Stimulated activated CD8-positive, alpha-beta memory T cell treated with anti-CD3 and anti-CD28 coated beads, Interleukin-4, amount 100 ng/mL, for 1 hour (primary cell): Measurements from ENCODE around the gene ZNF765.
"Not testable (repeated sequence)": the region's sequence is repeated elsewhere in the genome, so short reads cannot be mapped to it uniquely, and the experiment has no call there.

Source experiments
- DNase-seq, 2 donors: peaks; one replicate each; pipeline ENCODE4 v3.0.0-alpha.2; 2020; ENCODE audit warnings: low read depth in 2 of 2, low spot score in 1 of 2

Gene ZNF765

DNA sequence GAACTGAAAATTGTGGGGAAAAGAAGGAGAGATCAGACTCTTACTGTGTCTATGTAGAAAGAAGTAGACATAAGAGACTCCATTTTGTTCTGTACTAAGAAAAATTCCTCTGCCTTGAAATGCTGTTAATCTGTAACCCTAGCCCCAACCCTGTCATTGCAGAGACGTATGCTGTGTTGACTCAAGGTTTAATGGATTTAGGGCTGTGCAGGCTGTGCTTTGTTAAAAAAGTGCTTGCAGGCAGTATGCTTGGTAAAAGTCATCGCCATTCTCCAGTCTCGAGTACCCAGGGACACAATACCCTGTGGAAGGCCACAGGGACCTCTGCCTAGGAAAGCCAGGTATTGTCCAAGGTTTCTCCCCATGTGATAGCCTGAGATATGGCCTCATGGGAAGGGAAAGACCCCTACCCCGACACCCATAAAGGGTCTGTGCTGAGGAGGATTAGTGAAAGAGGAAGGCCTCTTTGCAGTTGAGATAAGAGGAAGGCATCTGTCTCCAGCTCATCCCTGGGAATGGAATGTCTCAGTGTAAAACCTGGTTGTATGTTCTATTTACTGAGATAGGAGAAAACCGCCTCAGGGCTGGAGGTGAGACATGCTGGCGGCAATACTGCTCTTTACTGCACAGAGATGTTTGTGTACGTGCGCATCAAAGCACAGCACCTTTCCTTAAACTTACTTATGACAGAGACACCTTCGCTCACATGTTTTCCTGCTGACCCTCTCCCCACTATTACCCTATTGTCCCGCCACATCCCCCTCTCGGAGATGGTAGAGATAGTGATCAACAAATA is 25.8 kb downstream of the ZNF765 start:
- not testable (repeated sequence) for DNase-seq

DNA sequence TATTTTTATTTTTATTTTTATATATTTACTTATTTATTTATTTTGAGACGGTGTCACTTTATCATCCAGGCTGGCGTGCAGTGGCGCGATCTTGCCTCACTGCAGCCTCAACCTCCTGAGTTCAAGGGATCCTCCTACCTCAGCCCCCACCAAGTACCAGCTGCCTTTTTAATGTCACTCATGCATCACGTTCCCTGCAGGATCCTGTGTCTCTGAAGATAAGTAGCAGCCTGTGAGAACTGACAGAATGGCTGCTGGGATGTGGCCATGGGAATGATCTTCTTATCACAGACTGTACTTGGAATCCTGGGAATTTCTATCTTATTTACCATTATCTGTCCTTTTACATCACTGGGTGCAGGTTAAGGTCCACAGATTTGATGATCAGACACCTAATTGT is 27.6 kb downstream of the ZNF765 start:
- DNase-seq = no peak

DNA sequence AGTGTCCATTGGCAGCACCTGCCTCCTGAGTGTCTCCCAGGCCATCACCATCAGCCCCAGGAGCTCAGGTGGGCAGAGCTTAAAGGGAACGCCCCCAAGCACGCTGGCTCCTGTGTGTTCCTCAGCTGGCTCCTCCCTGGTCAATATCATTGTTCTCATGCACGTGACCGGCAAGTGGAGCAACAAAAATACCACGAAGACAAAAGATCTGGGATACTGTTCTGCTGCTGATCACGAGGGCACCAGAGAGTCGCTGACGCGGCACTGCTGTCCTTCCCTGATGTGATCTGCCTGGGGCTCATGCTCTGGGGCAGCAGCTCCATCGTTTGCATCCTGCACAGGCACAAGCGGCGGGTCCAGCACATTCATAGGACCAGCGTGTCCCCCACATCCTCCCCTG is 28.1 kb downstream of the ZNF765 start:
- DNase-seq = not testable (repeated sequence)

DNA sequence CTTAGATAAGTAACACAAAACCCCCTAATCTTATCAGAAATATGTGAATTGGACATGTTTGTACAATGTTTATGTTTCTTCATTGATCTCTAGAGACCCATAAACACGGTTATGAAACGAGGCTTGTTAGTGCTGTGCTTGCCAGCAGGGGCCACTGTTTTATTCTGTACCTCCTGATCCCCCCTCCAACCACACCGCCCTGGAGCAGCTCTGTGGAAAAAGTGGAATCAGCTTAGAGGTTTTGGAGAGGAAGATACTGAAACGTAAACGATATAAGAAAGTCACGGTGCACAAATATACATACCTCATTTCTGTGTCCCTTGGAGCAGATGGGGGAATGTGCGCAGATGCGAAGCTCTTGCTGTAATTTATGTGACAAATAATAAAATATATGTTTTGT is 28.7 kb downstream of the ZNF765 start:
- not testable (repeated sequence) for DNase-seq

DNA sequence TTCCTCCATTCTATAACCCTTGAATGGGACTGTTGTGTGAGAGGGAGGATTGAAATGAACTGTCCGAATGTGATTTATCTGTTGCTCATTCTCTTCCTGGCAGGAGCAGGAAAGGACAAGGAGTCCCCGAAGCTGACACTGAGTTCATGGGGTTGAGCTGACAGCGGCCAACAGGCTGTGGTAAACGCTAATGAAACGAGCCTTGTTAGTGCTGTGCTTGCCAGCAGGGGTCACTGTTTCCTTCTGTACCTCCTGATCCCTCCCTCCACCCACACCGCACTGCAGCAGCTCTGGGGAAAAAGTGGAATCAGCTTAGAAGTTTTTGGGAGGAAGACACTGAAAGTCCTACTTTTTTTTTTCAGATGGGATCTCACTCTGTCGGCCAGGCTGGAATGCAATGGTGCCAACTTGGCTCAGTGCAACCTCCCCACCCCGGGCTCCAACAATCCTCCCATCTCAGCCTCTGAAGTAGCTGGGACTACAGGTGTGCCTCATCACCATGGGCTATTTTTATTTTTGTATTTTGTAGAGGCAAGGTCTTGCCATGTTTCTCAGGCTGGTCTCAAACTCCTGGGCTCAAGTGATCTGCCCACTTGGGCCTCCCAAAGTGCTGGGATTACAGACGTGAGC is 30.1 kb downstream of the ZNF765 start:
- peak; percentile 38 to 47 for DNase-seq

DNA sequence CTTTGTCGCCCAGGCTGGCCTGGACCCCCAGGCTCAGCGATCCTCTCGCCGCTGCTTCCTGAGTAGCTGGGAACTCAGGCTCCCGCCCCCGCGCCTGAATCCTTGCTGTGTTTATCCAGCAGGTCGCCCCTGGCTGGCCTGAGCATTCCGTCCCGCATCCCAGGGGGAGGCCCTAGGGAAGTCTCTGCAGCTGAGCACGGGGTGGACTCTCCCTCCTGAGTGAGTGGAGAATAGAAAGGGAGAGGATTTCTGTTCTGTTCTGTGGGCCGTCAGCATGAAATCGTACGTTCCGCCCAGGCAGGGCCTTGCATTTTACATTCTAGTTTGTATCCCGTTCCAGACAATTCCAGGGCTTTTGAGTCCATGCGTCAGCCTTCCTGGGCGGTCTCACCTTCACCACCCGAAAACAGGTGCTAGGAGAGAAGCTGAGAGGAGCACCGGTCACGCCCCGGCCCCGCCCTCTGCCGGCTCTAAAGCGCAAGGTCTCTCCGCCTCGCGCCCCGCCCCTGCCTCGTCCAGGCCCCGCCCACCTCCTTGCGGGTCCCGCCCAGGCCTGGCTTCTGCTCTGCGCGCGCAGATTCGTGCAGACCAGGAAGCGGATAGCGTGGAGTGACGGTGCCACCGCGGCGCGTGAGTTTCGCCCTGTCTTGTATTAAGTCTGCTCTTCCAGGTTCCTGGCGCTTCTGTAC is 36.6 kb downstream of the ZNF765 start, which contains the start of gene ZNF761:
Gene ZNF761, plus strand, starts transcription at position 586 of the 689 bp plus-strand sequence. CDS start 15,285 bp downstream, outside the sequence.
- peak; percentile 97 to 98 for DNase-seq

DNA sequence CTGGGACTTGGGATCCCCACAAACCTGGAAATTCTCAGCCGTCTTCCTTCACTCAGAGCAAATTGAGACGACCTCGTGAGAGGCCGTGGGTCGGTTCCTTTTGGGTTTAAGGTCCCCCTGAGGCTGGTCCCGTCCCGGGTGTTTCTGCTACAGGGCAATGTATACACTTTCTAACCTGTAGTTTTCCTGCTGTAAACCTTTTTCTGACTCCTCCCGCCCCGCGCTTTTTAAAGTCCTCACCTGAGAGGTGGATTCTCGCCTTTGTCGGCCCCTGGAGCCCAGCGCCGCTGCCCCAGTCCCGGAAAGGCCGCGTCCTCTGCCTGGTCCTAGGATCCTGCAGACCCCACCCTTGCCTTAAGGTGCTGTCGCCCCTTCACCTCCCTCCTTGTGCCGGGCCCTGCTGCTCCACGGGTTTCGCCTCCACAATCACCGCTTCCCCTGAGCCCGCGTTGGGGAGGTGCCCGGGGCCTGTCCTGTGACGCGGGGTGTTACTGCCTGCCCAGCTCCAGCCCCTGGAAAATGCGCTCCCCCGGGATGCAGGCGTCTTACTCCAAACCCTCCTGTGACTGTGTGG is 37.2 kb downstream of the ZNF765 start:
- DNase-seq = no peak

DNA sequence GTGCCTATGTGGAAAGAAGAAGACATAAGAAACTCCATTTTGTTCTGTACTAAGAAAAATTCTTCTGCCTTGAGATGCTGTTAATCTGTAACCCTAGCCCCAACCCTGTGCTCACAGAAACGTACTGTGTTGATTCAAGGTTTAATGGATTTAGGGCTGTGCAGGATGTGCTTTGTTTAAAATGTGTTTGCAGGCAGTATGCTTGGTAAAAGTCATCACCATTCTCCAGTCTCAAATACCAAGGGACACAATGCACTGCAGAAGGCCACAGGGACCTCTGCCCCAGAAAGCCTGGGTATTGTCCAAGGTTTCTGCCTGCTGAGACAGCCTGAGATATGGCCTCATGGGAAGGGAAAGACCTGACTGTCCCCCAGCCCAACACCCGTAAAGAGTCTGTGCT is 48.9 kb downstream of the ZNF765 start:
- not testable (repeated sequence) for DNase-seq

DNA sequence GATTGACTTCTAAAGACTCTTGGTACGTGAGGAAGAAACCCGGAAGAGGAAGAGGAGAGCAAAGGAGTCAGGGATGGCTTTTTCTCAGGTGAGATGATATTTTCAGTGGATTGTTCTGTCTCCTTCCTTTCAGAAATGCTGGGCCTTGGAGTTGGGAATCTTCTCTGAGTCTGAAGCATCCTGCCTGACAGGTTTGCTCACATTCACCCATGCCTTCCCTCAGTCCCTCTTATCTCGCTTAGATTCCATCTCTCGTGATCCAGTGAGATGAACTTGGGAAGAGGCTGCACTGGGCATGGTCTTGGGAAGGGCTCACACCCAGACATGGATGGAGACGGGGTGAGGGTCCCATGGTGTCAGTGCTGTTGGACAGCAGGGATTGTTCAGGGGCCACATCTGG is 52.2 kb downstream of the ZNF765 start:
- not testable (repeated sequence) for DNase-seq

DNA sequence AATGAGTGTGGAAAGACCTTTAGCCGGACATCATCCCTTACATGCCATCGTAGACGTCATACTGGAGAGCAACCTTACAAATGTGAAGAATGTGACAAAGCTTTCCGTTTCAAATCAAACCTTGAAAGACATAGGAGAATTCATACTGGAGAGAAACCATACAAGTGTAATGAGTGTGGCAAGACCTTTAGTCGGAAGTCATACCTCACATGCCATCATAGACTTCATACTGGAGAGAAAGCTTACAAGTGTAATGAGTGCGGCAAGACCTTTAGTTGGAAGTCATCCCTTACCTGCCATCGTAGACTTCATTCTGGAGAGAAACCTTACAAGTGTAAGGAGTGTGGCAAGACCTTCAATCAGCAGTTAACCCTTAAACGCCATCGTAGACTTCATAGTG is 60.9 kb downstream of the ZNF765 start:
- no peak for DNase-seq

DNA sequence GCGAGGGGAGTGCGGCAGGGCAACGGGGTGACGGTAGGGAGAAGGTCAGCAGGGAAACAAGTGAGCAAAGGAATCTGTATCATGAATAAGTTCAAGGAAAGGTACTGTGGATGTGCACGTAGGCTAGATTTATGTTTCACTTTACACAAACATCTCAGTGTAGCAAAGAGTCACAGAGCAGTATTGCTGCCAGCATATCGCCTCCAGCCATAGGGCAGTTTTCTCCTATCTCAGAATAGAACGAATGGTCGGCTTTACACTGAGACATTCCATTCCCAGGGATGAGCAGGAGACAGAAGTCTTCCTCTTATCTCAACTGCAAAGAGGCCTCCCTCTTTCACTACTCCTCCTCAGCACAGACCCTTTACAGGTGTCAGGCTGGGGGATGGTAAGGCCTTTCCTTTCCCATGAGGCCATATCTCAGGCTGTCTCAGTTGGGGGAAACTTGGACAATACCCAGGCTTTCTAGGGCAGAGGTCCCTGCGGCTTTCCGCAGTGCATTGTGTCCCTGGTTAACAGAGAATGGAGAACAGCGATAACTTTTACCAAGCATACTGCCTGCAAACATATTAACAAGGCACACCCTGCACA is 65.3 kb downstream of the ZNF765 start:
- not testable (repeated sequence) for DNase-seq

DNA sequence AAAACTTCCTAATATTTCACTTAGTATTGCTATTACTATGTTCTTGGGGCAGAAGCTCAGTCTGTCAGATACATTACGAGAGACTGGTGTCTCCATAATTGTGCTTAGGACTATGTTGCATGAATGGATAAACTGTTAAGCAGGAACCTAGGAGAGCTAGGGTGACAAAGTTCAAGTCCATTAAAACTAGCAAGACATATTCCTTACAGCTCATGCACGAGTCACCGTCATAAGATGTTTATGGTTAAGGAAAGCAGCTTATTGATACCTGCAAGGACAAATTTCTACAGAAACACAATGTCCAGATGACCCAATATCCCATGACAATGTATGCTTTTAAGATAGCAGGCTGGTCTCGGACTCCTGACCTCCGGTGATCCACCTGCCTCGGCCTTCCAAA is 66.9 kb downstream of the ZNF765 start:
- DNase-seq = no peak

DNA sequence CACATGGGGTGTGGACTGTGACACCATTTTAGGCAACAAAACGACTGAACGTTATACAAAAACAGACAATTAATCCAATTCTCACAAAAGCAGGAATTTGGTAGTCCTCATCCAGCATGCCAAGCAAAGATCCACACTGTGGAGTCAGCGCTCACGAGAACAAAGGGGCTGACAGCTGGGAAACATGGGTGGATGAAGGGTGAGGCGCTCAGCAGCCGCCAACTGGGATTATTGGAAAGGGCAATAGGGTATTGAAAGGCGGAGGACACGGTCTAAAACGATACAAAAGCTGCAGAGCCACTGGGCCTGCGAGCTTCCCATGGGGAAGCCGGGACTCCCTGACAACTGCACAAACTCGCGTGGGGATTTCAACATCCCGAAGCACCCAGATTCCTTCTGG is 67.9 kb downstream of the ZNF765 start:
- DNase-seq = no peak

DNA sequence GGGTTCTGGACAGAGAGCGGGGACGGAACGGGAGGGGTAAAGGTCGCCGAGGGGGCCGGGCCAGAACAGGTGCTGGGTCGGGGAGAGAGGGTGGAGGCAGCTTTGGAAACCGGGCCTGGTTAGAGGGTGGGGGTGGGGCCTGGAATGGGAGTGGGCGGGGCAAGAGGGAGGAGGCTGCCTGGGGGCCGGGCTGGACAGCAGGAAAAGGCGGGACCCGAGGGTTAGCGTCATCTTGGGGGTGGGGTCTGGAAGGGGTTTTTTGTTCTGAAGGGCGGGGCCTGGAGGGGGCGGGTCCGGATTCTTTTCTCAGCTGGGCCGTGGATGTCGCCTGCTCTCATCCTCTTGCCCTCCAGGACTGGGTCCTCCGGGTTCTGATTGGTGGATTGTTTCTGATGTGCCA is 68.3 kb downstream of the ZNF765 start:
- no peak for DNase-seq

DNA sequence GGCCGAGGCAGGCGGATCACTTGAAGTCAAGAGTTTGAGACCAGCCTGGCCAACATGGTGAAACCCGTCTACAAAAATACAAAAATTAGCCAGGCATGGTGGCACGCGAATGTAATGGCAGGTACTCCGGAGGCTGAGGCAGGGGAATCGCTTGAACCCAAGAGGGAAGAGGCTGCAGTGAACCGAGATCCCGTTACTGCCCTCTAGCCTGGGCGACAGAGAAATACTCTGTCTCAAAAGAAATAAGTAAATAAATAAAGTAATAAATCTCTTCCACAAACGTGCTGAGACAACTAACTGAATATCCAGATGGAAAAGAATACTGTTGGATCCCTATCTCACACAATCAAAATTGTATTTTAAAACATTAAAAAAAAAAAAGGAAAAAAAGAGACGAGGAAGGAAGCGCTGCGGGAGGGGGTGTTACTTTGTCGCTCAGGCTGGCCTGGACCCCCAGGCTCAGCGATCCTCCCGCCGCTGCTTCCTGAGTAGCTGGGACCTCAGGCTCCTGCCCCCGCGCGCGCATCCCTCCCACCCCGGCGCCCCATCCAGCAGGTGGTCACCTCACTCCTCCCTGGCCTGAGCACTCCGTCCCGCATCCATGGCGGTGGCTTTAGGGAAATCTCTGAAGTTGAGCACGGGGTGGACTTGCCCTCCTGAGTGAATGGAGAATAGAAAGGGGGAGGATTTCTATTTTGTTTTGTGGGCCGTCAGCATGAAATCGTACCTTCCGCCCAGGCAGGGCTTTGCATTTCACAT is 72.0 kb downstream of the ZNF765 start:
- DNase-seq = no peak

DNA sequence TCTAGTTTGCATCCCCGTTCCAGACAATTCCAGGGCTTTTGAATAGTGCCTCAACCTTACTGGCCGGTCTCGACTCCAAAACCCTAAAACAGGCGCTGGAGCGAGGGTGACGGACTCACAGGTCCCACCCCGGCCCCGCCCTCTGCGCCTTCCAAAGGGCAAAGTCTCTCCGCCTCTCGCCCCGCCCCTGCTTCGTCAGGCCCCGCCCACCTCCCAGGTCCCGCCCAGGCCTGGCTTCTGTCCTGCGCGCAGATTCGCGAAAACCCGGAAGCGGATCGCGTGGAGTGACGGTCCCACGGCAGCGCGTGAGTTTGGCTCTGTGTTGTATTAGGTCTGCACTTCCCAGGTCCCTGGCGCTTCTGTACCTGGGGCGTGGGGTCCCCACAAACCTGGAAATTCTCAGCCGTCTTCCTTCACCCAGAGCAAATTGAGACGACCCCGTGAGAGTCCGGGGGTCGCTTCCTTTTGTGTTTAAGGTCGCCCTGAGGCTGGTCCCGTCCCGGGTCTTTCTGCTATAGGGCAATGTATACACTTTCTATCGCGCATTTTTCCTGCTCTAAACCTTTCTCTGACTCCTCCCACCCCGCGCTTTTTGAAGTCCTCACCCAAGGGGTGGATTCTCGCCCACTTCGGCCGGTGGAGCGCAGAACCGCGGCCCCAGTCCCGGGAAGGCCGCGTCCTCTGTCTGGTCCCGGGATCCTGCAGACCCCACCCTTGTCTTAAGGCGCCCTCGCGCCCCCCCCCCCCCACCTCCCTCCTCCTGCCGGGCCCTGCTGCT is 72.7 kb downstream of the ZNF765 start, which contains the start of gene ZNF813:
Gene ZNF813, plus strand, starts transcription at position 249 of the 778 bp plus-strand sequence. CDS start 16,090 bp downstream, outside the sequence.
- DNase-seq = peak; percentile 92 to 97

DNA sequence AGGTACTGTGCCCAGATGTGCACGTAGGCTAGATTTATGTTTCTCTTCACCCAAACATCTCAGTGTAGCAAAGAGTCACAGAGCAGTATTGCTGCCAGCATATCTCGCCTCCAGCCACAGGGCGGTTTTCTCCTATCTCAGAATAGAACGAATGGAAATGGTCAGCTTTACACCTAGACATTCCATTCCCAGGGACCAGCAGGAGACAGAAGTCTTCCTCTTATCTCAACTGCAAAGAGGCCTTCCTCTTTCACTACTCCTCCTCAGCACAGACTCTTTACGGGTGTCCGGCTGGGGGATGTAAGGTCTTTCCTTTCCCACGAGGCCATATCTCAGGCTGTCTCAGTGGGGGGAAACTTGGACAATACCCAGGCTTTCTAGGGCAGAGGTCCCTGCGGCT is 73.7 kb downstream of the ZNF765 start:
- not testable (repeated sequence) for DNase-seq

DNA sequence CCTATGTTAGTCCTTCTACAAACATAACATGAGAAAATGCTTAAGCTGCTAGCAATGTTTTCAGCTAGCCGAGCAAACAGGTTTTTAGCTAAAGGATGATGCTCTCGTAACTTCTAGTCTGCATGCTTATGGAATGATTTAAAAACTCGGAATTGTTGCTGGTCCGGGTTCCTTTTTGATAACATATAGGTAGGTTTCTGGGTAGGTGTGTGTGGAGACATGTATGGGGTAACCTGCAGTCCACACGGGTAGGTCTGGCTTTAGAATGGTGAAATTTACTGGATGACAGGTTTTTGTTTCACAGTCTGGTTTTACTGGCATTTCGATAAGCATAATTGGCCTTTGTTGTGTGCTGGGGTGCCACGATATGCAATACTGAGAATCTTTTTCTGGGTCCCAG is 77.0 kb downstream of the ZNF765 start:
- DNase-seq = no peak

DNA sequence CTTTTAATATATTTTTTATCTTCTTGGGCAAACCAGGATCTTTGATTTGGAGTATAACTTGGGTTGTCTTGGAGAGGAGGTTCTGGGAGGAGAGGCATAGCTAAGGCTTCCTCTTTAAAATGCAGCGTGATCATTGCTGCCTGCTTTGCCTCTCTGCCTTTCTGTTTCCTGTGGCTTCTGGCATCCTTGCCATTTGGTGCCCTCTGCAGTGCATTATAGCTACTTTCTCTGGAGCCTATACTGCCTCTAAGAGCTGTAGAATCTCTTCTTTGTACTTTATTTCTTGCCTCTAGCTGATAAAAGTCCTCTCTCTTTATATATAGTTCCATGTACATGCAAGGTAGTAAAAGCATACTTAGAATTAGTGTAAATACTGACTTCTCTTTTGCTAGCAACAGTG is 79.9 kb downstream of the ZNF765 start:
- not testable (repeated sequence) for DNase-seq

DNA sequence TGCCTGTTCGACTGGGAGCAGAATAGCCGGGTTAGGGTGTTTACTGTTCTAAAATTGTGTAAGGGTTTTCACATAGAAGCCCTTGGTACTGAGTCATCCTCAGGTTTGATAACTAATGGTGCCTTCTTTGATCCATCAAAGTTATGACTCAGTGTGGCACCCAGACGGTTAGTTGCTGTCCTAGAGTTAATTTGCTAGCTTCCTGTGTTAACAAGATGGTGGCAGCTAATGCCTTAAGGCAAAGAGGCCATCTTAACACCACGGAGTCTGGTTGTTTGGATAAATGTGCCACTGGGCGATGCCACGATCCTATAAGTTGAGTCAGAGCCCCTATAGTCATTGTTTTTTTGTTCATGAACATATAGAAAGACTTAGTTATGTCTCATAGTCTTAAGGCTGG is 80.5 kb downstream of the ZNF765 start:
- not testable (repeated sequence) for DNase-seq
